DMS53 treated with DMSO at 0.1 percent for 48 hours (cell line): Measurements from ENCODE around the gene DUSP22.

Source experiments
- DNase-seq: peaks from one replicate; lab custom pipeline; 2025; ENCODE audit not compliant: unreplicated experiment; lab: John Stamatoyannopoulos, UW

Gene DUSP22

GRCh38 chr6:392441-393390 is 100.4 kb downstream of the DUSP22 start:
- no peak for DNase-seq

- DNase-seq: no peak
These were observed 101.3 kb downstream of the DUSP22 start for GRCh38 chr6:393391-394221.

GRCh38 chr6:394641-395289 is 102.5 kb downstream of the DUSP22 start:
- DNase-seq: no peak

- no peak for DNase-seq
These were observed 103.3 kb downstream of the DUSP22 start for GRCh38 chr6:395432-396125.

DNA sequence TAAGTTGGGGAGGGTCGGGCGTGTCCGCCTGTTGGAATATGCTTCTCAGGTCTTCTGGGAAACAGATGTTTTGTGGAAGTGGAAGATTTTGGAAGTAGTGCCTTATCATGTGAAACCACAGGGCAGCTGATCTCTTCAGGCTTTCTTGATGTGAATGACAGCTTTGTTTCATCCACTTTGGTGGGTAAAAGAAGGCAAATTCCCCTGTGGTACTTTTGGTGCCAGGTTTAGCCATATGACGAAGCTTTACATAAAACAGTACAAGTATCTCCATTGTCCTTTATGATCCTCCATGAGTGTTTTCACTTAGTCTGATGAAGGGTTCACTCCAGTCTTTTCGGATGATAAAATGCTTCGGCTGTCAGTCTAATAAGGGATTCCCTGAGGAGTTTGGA is 103.8 kb downstream of the DUSP22 start:
- DNase-seq: no peak

DNA sequence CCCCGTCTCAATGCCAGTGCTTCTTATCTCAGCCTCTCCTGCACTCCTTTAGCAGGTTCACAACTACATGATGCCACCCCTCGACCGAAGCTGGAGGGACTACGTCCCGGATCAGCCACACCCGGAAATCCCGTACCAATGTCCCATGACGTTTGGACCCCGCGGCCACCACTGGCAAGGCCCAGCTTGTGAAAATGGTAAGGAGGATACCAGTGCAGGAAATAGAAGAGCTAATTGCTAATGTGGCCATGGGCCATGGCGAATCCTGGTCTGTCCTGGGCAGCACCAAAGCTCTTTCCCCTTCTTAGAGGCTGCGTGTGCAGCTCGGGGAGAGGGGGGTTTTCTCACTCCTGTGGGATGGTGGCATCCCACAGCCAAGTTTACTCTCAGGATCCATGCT is 104.8 kb downstream of the DUSP22 start:
- no peak for DNase-seq

DNA sequence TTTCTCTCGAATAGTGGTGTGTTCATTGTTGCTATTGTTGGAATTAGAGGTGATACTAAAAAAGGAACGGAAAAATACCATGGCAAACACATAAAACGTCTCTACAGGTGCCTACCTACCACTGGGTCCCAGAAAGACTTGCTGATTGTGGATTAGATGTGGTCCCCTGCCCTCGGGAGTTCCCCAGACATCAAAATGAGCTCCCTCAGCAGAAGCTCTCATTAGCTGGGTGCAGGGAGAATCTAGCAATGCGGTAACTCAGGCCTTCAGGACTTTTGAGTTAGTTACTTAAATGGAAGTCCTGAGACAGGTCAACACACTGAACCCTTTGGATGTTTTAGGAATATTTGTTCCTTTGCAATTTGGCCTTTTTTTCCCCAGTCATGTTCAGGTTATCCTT is 105.3 kb downstream of the DUSP22 start:
- no peak for DNase-seq

DNA sequence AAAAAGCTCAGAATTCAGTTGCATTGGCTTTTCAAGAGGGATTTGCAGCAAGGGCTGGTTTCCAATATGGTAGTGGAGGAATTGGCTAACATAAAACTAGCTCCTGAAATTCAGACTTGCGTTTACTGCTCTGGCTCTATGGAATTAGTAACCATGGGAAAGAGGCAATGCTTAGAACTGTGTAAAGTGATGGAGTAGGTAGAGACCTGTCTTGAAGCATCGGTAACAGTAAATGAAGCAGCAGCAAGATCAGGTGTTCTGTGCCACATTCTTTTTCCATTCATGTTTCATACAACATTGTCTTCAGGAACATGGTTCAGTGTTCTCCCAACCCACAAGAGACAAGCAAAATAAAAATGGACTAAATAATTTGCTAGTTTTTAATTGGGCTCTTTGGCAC is 105.8 kb downstream of the DUSP22 start:
- DNase-seq: no peak

DNA sequence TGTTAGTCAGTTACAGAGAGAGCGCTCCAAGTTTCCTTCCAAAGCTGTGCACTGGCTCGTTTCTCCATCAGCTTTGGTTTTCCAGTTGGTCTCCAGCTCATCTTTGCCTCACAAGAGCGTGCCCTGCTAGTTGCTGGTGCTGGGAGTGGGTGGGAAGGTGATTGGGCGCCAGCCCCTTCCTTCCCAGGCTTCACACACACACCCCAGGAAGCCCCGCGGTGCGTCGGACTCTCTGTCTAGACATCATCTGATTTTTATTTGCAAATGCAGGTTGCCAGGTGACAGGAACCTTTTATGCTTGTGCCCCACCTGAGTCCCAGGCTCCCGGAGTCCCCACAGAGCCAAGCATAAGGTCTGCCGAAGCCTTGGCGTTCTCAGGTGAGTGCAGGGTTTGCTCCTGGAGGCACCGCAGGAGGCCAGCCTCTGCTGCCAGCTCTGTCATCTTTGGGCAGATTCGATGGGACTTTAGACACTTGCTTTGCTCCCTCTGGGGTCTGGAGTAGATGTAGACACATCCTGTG is 106.3 kb downstream of the DUSP22 start:
- no peak for DNase-seq

GRCh38 chr6:399785-400534 is 107.7 kb downstream of the DUSP22 start:
- DNase-seq: no peak

DNA sequence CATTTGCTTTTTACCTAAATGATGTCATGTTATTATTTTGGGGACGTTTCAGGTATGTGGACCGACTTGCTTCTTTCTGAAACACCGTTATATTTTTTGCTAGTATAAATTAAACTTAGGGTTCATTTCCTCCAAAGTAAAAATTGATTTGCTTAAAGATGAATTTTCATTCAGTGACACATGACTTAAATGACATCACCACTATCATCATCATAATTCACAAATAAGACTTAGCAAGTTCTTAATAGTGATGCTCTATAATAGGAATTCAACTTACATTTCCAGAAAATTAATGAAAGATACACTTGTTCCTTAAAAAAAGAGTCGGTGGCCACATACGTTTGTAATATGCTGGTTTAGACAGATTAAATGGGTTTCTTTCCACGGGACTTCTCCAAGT is 108.5 kb downstream of the DUSP22 start:
- DNase-seq: no peak
